WTC11 (cell line): ENCODE results near the gene CDC42EP2. TPM values are rescaled to one million over a fixed set of nuclear protein-coding genes. Genes with fewer than 3 reads are reported as not detected.

ENCODE experiments used
- ATAC-seq: fragments of 200-7000 bp; cut with Tn5 transposase; 2 replicates; pipeline ENCODE4 v1.10.0; 2021; ENCODE audit warnings: mild to moderate bottlenecking, moderate library complexity
- CTCF ChIA-PET: fragments of 300-600 bp; sonication (Branson Sonifier 250); formaldehyde crosslinking; loops from one replicate; lab custom pipeline; 2021; ENCODE audit warnings: antibody characterized with exemption; lab: Charles Lee
- POLR2A ChIA-PET: fragments of 350-600 bp; sonication (Branson Sonifier 250); formaldehyde crosslinking; loops from one replicate; lab custom pipeline; 2021; ENCODE audit warnings: antibody characterized with exemption; lab: Charles Lee
- DNase-seq: peaks from one replicate; pipeline ENCODE4 v3.0.0; 2021; ENCODE audit warnings: low spot score
- H3K27ac Mint-ChIP-seq: 2 replicates; pipeline ENCODE4 v1.8.0; 2021; ENCODE audit warnings: mixed read lengths
- H3K27me3 Mint-ChIP-seq: 2 replicates; pipeline ENCODE4 v1.8.0; 2021; ENCODE audit warnings: low read depth, mild to moderate bottlenecking, moderate library complexity, mixed read lengths
- H3K36me3 Mint-ChIP-seq: 2 replicates; pipeline ENCODE4 v1.8.0; 2021; ENCODE audit warnings: mixed read lengths
- H3K4me1 Mint-ChIP-seq: 2 replicates; pipeline ENCODE4 v1.8.0; 2022; ENCODE audit warnings: mixed read lengths
- H3K4me3 Mint-ChIP-seq: 2 replicates; pipeline ENCODE4 v1.8.0; 2021; ENCODE audit warnings: mild to moderate bottlenecking, moderate library complexity, mixed read lengths
- H3K9me3 Mint-ChIP-seq: 2 replicates; pipeline ENCODE4 v1.8.0; 2021; ENCODE audit warnings: mixed read lengths
- CREB1 ChIP-seq: sonication (generic); formaldehyde crosslinking; IDR thresholded peaks from 2 replicates; pipeline ENCODE4 v1.8.0; 2023; ENCODE audit warnings: mild to moderate bottlenecking, missing genetic modification reagents
- EMX1 ChIP-seq: fragments of 250-450 bp; sonication (Bioruptor Pico); IDR thresholded peaks from 2 replicates; pipeline ENCODE4 v1.8.0; 2021; ENCODE audit warnings: mild to moderate bottlenecking
- NFATC4 ChIP-seq: fragments of 250-450 bp; sonication (Bioruptor Pico); IDR thresholded peaks from 2 replicates; pipeline ENCODE4 v1.9.0; 2021; ENCODE audit warnings: mild to moderate bottlenecking
- NR1H2 ChIP-seq: sonication (generic); formaldehyde crosslinking; IDR thresholded peaks from 2 replicates; pipeline ENCODE4 v1.9.0; 2021; ENCODE audit warnings: mild to moderate bottlenecking, moderate library complexity, missing genetic modification reagents
- NR3C1 ChIP-seq: sonication (generic); formaldehyde crosslinking; conservative IDR thresholded peaks from 2 replicates; pipeline ENCODE4 v1.8.1; 2023; ENCODE audit warnings: low read depth, mild to moderate bottlenecking, missing genetic modification reagents
- OVOL2 ChIP-seq: fragments of 250-450 bp; sonication (Bioruptor Pico); IDR thresholded peaks from 2 replicates; pipeline ENCODE4 v1.9.0; 2021; ENCODE audit warnings: mild to moderate bottlenecking, borderline replicate concordance
- SMAD4 ChIP-seq: sonication (generic); formaldehyde crosslinking; IDR thresholded peaks from 2 replicates; pipeline ENCODE4 v1.8.0; 2022; ENCODE audit warnings: mild to moderate bottlenecking, missing genetic modification reagents
- SOX15 ChIP-seq: fragments of 250-450 bp; sonication (Bioruptor Pico); IDR thresholded peaks from 2 replicates; pipeline ENCODE4 v1.9.0; 2021; ENCODE audit warnings: mild to moderate bottlenecking
- TEAD4 ChIP-seq: sonication (generic); formaldehyde crosslinking; IDR thresholded peaks from 2 replicates; pipeline ENCODE4 v1.8.0; 2022; ENCODE audit warnings: mild to moderate bottlenecking, missing genetic modification reagents
- TP53 ChIP-seq: sonication (generic); formaldehyde crosslinking; IDR thresholded peaks from 2 replicates; pipeline ENCODE4 v1.8.1; 2023; ENCODE audit warnings: mild to moderate bottlenecking, missing genetic modification reagents
- ZNF317 ChIP-seq: sonication (generic); formaldehyde crosslinking; IDR thresholded peaks from 2 replicates; pipeline ENCODE4 v1.8.1; 2023; ENCODE audit warnings: low read depth, mild to moderate bottlenecking, moderate library complexity, missing genetic modification reagents, borderline replicate concordance
- ZNF423 ChIP-seq: fragments of 250-450 bp; sonication (Bioruptor Pico); IDR thresholded peaks from 2 replicates; pipeline ENCODE4 v2.1.2; 2022; ENCODE audit warnings: mild to moderate bottlenecking, moderate library complexity
- total RNA-seq: library from RNA; stranded (reverse); gene quantifications from 3 replicates; pipeline ENCODE4 v1.2.3, GENCODE V29; 2021
- TF ChIP-seq, protein P1 (sequence below): sonication (generic); formaldehyde crosslinking; conservative IDR thresholded peaks from 2 replicates; pipeline ENCODE4 v1.8.1; 2022; ENCODE audit warnings: mild to moderate bottlenecking, missing genetic modification reagents
- TF ChIP-seq, protein P2 (sequence below): sonication (generic); formaldehyde crosslinking; IDR thresholded peaks from 2 replicates; pipeline ENCODE4 v1.8.1; 2023; ENCODE audit warnings: mild to moderate bottlenecking, missing genetic modification reagents, borderline replicate concordance
- TF ChIP-seq, protein P3 (sequence below): sonication (generic); formaldehyde crosslinking; IDR thresholded peaks from 2 replicates; pipeline ENCODE4 v1.8.0; 2022; ENCODE audit warnings: mild to moderate bottlenecking, missing genetic modification reagents
- TF ChIP-seq, protein P4 (sequence below): fragments of 250-450 bp; sonication (Bioruptor Pico); IDR thresholded peaks from 2 replicates; pipeline ENCODE4 v2.1.2; 2022; ENCODE audit warnings: mild to moderate bottlenecking, moderate library complexity
- TF ChIP-seq, protein P5 (sequence below): fragments of 250-450 bp; sonication (Bioruptor Pico); IDR thresholded peaks from 2 replicates; pipeline ENCODE4 v1.8.0; 2021; ENCODE audit warnings: mild to moderate bottlenecking
- TF ChIP-seq, protein P6 (sequence below): sonication (generic); formaldehyde crosslinking; IDR thresholded peaks from 2 replicates; pipeline ENCODE4 v1.8.1; 2022; ENCODE audit warnings: mild to moderate bottlenecking, moderate library complexity, missing genetic modification reagents
- TF ChIP-seq, protein P7 (sequence below): sonication (generic); formaldehyde crosslinking; IDR thresholded peaks from 2 replicates; pipeline ENCODE4 v1.8.0; 2022; ENCODE audit warnings: mild to moderate bottlenecking, missing genetic modification reagents
- TF ChIP-seq, protein P8 (sequence below): sonication (generic); formaldehyde crosslinking; IDR thresholded peaks from 2 replicates; pipeline ENCODE4 v1.8.1; 2023; ENCODE audit warnings: mild to moderate bottlenecking, missing genetic modification reagents, moderate library complexity

CDC42EP2 gene
- total RNA-seq, 1 experiment from 2014 or later: 11.0 TPM

DNA sequence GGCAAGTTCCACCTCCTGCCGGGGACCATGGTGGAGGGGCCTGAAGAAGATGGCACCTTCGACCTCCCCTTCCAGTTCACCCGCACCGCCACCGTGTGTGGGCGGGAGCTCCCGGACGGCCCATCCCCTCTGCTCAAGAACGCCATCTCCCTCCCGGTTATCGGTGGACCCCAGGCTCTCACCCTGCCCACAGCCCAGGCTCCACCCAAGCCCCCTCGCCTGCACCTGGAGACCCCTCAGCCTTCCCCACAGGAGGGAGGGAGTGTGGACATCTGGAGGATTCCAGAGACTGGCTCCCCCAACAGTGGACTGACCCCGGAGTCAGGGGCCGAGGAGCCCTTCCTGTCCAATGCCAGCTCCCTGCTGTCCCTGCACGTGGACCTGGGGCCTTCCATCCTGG, 6.4 kb downstream of the CDC42EP2 start:
- POLR2A ChIA-PET: no interaction called here
- no peak overlapping the region for H3K4me3 Mint-ChIP-seq
- TF ChIP-seq SOX15 (no peak), EMX1 (CRISPR knock-in tag) (no peak), ZNF423 (CRISPR knock-in tag) (no peak), NR1H2 (CRISPR knock-in tag) (no peak), TP53 (CRISPR knock-in tag) (no peak), OVOL2 (CRISPR knock-in tag) (no peak), SMAD4 (CRISPR knock-in tag) (no peak), CREB1 (CRISPR knock-in tag) (no peak), NR3C1 (CRISPR knock-in tag) (no peak), ZNF317 (CRISPR knock-in tag) (no peak), NFATC4 (CRISPR knock-in tag) (no peak), TEAD4 (CRISPR knock-in tag) (no peak)
- TF ChIP-seq, protein P1, sequence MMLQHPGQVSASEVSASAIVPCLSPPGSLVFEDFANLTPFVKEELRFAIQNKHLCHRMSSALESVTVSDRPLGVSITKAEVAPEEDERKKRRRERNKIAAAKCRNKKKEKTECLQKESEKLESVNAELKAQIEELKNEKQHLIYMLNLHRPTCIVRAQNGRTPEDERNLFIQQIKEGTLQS: no peak
- TF ChIP-seq, protein P2, sequence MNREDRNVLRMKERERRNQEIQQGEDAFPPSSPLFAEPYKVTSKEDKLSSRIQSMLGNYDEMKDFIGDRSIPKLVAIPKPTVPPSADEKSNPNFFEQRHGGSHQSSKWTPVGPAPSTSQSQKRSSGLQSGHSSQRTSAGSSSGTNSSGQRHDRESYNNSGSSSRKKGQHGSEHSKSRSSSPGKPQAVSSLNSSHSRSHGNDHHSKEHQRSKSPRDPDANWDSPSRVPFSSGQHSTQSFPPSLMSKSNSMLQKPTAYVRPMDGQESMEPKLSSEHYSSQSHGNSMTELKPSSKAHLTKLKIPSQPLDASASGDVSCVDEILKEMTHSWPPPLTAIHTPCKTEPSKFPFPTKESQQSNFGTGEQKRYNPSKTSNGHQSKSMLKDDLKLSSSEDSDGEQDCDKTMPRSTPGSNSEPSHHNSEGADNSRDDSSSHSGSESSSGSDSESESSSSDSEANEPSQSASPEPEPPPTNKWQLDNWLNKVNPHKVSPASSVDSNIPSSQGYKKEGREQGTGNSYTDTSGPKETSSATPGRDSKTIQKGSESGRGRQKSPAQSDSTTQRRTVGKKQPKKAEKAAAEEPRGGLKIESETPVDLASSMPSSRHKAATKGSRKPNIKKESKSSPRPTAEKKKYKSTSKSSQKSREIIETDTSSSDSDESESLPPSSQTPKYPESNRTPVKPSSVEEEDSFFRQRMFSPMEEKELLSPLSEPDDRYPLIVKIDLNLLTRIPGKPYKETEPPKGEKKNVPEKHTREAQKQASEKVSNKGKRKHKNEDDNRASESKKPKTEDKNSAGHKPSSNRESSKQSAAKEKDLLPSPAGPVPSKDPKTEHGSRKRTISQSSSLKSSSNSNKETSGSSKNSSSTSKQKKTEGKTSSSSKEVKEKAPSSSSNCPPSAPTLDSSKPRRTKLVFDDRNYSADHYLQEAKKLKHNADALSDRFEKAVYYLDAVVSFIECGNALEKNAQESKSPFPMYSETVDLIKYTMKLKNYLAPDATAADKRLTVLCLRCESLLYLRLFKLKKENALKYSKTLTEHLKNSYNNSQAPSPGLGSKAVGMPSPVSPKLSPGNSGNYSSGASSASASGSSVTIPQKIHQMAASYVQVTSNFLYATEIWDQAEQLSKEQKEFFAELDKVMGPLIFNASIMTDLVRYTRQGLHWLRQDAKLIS (CRISPR knock-in tag): no peak
- TF ChIP-seq, protein P3, sequence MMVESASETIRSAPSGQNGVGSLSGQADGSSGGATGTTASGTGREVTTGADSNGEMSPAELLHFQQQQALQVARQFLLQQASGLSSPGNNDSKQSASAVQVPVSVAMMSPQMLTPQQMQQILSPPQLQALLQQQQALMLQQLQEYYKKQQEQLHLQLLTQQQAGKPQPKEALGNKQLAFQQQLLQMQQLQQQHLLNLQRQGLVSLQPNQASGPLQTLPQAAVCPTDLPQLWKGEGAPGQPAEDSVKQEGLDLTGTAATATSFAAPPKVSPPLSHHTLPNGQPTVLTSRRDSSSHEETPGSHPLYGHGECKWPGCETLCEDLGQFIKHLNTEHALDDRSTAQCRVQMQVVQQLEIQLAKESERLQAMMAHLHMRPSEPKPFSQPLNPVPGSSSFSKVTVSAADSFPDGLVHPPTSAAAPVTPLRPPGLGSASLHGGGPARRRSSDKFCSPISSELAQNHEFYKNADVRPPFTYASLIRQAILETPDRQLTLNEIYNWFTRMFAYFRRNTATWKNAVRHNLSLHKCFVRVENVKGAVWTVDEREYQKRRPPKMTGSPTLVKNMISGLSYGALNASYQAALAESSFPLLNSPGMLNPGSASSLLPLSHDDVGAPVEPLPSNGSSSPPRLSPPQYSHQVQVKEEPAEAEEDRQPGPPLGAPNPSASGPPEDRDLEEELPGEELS: no peak
- TF ChIP-seq, protein P4, sequence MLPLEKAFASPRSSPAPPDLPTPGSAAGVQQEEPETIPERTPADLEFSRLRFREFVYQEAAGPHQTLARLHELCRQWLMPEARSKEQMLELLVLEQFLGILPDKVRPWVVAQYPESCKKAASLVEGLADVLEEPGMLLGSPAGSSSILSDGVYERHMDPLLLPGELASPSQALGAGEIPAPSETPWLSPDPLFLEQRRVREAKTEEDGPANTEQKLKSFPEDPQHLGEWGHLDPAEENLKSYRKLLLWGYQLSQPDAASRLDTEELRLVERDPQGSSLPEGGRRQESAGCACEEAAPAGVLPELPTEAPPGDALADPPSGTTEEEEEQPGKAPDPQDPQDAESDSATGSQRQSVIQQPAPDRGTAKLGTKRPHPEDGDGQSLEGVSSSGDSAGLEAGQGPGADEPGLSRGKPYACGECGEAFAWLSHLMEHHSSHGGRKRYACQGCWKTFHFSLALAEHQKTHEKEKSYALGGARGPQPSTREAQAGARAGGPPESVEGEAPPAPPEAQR (CRISPR knock-in tag): no peak
- TF ChIP-seq, protein P5, sequence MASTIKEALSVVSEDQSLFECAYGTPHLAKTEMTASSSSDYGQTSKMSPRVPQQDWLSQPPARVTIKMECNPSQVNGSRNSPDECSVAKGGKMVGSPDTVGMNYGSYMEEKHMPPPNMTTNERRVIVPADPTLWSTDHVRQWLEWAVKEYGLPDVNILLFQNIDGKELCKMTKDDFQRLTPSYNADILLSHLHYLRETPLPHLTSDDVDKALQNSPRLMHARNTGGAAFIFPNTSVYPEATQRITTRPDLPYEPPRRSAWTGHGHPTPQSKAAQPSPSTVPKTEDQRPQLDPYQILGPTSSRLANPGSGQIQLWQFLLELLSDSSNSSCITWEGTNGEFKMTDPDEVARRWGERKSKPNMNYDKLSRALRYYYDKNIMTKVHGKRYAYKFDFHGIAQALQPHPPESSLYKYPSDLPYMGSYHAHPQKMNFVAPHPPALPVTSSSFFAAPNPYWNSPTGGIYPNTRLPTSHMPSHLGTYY: no peak
- TF ChIP-seq, protein P6, sequence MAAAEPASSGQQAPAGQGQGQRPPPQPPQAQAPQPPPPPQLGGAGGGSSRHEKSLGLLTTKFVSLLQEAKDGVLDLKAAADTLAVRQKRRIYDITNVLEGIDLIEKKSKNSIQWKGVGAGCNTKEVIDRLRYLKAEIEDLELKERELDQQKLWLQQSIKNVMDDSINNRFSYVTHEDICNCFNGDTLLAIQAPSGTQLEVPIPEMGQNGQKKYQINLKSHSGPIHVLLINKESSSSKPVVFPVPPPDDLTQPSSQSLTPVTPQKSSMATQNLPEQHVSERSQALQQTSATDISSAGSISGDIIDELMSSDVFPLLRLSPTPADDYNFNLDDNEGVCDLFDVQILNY: no peak
- TF ChIP-seq, protein P7, sequence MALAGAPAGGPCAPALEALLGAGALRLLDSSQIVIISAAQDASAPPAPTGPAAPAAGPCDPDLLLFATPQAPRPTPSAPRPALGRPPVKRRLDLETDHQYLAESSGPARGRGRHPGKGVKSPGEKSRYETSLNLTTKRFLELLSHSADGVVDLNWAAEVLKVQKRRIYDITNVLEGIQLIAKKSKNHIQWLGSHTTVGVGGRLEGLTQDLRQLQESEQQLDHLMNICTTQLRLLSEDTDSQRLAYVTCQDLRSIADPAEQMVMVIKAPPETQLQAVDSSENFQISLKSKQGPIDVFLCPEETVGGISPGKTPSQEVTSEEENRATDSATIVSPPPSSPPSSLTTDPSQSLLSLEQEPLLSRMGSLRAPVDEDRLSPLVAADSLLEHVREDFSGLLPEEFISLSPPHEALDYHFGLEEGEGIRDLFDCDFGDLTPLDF (CRISPR knock-in tag): no peak
- TF ChIP-seq, protein P8, sequence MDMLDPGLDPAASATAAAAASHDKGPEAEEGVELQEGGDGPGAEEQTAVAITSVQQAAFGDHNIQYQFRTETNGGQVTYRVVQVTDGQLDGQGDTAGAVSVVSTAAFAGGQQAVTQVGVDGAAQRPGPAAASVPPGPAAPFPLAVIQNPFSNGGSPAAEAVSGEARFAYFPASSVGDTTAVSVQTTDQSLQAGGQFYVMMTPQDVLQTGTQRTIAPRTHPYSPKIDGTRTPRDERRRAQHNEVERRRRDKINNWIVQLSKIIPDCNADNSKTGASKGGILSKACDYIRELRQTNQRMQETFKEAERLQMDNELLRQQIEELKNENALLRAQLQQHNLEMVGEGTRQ (CRISPR knock-in tag): no peak
- CTCF ChIA-PET: interaction anchor here (13.2 kb wide), 1 partner anchor 11 kb away, joined by 232 read pairs; the partner anchor contains the start of gene DPF2
- no peaks in the 10 kb centered on the region for H3K9me3 Mint-ChIP-seq
- H3K36me3 Mint-ChIP-seq: peaks cover 17% of the 10 kb centered on the region
- no peak for DNase-seq
- no peak for ATAC-seq
- peaks cover 24% of the 10 kb centered on the region for H3K4me1 Mint-ChIP-seq
- H3K27me3 Mint-ChIP-seq: no peaks in the 10 kb centered on the region
- no peak overlapping the region for H3K27ac Mint-ChIP-seq
